K562 (cell line): ENCODE results near the gene DDX41. TPM values are rescaled to one million over a fixed set of nuclear protein-coding genes. Genes with fewer than 3 reads are reported as not detected.

Source experiments
- CBFB ChIP-seq: sonication (generic); formaldehyde crosslinking; IDR thresholded peaks from 2 replicates; pipeline ENCODE4 v1.4.0; 2020; ENCODE audit warnings: mild to moderate bottlenecking, missing genetic modification reagents
- CCNT2 ChIP-seq: IDR thresholded peaks from 2 replicates; pipeline ENCODE4 v1.6.1; 2011; ENCODE audit warnings: borderline replicate concordance, low read depth, mild to moderate bottlenecking, moderate library complexity, mixed read lengths, low read length; ENCODE audit not compliant: insufficient read length; ENCODE audit errors: extremely low read depth
- CHD1 ChIP-seq: fragments of 200-600 bp; sonication (generic); IDR thresholded peaks from one replicate; pipeline ENCODE4 v1.6.1; 2012; ENCODE audit warnings: mild to moderate bottlenecking, moderate library complexity, low read length, inconsistent platforms
- FOXA1 ChIP-seq: fragments of 450-650 bp; IDR thresholded peaks from 2 replicates; pipeline ENCODE4 v1.6.1; 2016; ENCODE audit warnings: mild to moderate bottlenecking, borderline replicate concordance
- PHB ChIP-seq: fragments of 250-450 bp; sonication (Bioruptor Pico); IDR thresholded peaks from 2 replicates; pipeline ENCODE4 v1.5.0; 2021
- RAD21 ChIP-seq, 2 experiments: fragments of 250-450 bp in 1 of 2; fragments of 450-650 bp in 1 of 2; sonication (Bioruptor Pico) in 1 of 2; formaldehyde crosslinking in 1 of 2; IDR thresholded peaks in 1 of 2; conservative IDR thresholded peaks in 1 of 2; 2 replicates each; pipeline versions ENCODE4 v1.4.0 to v1.8.0; 2020 to 2022; ENCODE audit warnings: mild to moderate bottlenecking in 2 of 2, moderate library complexity in 1 of 2
- RBFOX2 ChIP-seq: fragments of 200-400 bp; formaldehyde crosslinking; IDR thresholded peaks from 2 replicates; pipeline ENCODE4 v1.6.1; 2017; ENCODE audit warnings: low read depth, mild to moderate bottlenecking, low read length, moderate library complexity
- RBM22 ChIP-seq: fragments of 200-400 bp; formaldehyde crosslinking; IDR thresholded peaks from 2 replicates; pipeline ENCODE4 v1.6.1; 2018; ENCODE audit warnings: low read length, low read depth; ENCODE audit not compliant: poor library complexity, severe bottlenecking
- TEAD4 ChIP-seq, 2 experiments: sonication (generic) in 1 of 2; formaldehyde crosslinking in 1 of 2; IDR thresholded peaks; 2 replicates each; pipeline versions ENCODE4 v1.6.1 to v1.8.0; 2012 to 2022; ENCODE audit warnings: borderline replicate concordance in 1 of 2, inconsistent platforms in 1 of 2, low read length in 1 of 2, mild to moderate bottlenecking in 1 of 2, missing genetic modification reagents in 1 of 2
- ZNF175 ChIP-seq: fragments of 200-800 bp; sonication (Bioruptor generic); IDR thresholded peaks from 2 replicates; pipeline ENCODE4 v1.6.1; 2016; ENCODE audit warnings: low read depth, mild to moderate bottlenecking, missing genetic modification characterization, missing compliant biosample characterization
- ZNF311 ChIP-seq: fragments of 250-450 bp; sonication (Bioruptor Pico); IDR thresholded peaks from 2 replicates; pipeline ENCODE4 v1.4.0; 2020; ENCODE audit warnings: mild to moderate bottlenecking, moderate library complexity
- polyA plus RNA-seq, 8 experiments: library from polyadenylated mRNA; depleted of rRNA in 4 of 8; stranded (reverse) in 5 of 8; unstranded in 3 of 8; fragments of >200 nt; fragmentation: Nextera tagmentation in 2 of 8; fragmentation: Illumina TruSeq in 1 of 8; extraction: Ambion mirVana in 2 of 8; extraction: Trizol in 1 of 8; gene quantifications; 2 replicates each; pipeline versions ENCODE4 v1.2.1 to v1.2.3, GENCODE V29; 2011 to 2014; ENCODE audit warnings: inconsistent platforms in 1 of 8, missing spikeins in 1 of 8
- total RNA-seq, 7 experiments: library from RNA; depleted of rRNA in 6 of 7; stranded (reverse); fragments of >200 nt in 6 of 7; fragmentation: Illumina TruSeq in 2 of 7; extraction: Trizol in 2 of 7; gene quantifications; 2 replicates each; pipeline versions ENCODE4 v1.2.1 to v1.2.3, GENCODE V29; 2011 to 2021; ENCODE audit warnings: low replicate concordance in 1 of 7
- TF ChIP-seq, protein P1 (sequence below): fragments of 200-400 bp; formaldehyde crosslinking; IDR thresholded peaks from 2 replicates; pipeline ENCODE4 v1.6.1; 2017; ENCODE audit warnings: mild to moderate bottlenecking, low read depth, low read length, moderate library complexity
- TF ChIP-seq, protein P2 (sequence below): fragments of 250-450 bp; sonication (Bioruptor Pico); IDR thresholded peaks from 2 replicates; pipeline ENCODE4 v1.5.0; 2021; ENCODE audit warnings: mild to moderate bottlenecking, moderate library complexity
- TF ChIP-seq, protein P3 (sequence below): sonication (generic); formaldehyde crosslinking; IDR thresholded peaks from 2 replicates; pipeline ENCODE4 v1.8.0; 2023; ENCODE audit warnings: missing genetic modification reagents, mild to moderate bottlenecking, borderline replicate concordance

The DDX41 gene
- total and polyA plus RNA-seq, 9 of the 15 experiments (the other 6 are each of a cell fraction or from before 2014, with no cell fraction given): 38.2 to 284 (median 116) TPM

DNA sequence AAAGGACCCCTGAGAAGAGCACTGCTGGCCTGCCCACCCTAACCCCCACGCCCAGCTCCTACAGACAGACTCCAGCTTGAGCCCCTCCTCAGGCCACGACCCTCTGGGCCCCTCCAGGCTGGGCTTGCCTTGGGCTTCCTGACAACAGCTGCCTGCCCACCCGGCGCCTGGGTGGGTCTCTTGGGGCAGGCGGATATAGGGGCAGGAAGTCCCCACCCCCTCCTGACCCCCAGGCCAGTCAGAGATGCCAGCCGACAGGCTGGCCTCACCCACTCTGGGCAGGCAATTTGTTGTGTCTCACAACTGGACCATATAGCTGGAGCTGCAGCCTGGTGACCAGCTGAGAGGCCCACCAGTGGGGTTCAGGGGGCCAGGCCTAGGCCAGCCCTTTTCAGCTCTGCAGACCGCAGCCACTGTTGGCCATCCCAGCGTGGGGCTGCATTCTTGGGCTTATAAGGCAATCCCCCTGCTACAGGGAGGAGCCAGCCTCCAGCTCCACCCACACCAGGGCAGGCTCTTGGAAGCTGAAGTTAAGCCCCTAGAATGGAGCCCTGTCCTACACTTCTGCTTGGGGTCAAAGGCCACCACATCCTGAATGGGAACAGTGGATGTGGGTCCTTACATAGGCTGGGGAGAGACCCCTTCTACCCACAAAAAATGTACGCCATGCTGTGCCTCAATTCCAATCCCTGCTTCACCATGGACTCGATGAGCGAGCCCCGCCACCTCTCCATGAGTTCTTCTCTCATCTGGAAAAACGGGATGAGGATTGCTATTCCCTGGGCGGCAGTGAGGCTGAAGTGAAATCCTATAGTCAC is 21.3 kb downstream of the DDX41 start (continued):
- TF ChIP-seq, protein P1, sequence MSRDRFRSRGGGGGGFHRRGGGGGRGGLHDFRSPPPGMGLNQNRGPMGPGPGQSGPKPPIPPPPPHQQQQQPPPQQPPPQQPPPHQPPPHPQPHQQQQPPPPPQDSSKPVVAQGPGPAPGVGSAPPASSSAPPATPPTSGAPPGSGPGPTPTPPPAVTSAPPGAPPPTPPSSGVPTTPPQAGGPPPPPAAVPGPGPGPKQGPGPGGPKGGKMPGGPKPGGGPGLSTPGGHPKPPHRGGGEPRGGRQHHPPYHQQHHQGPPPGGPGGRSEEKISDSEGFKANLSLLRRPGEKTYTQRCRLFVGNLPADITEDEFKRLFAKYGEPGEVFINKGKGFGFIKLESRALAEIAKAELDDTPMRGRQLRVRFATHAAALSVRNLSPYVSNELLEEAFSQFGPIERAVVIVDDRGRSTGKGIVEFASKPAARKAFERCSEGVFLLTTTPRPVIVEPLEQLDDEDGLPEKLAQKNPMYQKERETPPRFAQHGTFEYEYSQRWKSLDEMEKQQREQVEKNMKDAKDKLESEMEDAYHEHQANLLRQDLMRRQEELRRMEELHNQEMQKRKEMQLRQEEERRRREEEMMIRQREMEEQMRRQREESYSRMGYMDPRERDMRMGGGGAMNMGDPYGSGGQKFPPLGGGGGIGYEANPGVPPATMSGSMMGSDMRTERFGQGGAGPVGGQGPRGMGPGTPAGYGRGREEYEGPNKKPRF: no peak
- TF ChIP-seq CBFB (CRISPR knock-in tag) (0 out of 2 replicates have a peak, but pooled peaks have one; percentile 2), CCNT2 (no peak), RBM22 (peak; percentile 28), RBFOX2 (peak; percentile 80), ZNF311 (CRISPR knock-in tag) (no peak), FOXA1 (no peak), CHD1 (peak; percentile 51), PHB (CRISPR knock-in tag) (no peak), RAD21 (CRISPR knock-in tag; conservative IDR thresholded peaks at IDR 0.05 in 1 of 2, IDR thresholded peaks at IDR 0.05 in 1 of 2) (no peak), ZNF175 (CRISPR knock-in tag) (0 out of 2 replicates have a peak, but pooled peaks have one; percentile 49), TEAD4 (IDR thresholded peaks at IDR 0.05; ENCODE audit: low read length) (0 out of 2 replicates have a peak, but pooled peaks have one; percentile 18), TEAD4 (CRISPR knock-in tag; IDR thresholded peaks at IDR 0.05; ENCODE audit: borderline replicate concordance) (peak; percentile 52; the same call in 1 of the 2 replicates)
- TF ChIP-seq, protein P2, sequence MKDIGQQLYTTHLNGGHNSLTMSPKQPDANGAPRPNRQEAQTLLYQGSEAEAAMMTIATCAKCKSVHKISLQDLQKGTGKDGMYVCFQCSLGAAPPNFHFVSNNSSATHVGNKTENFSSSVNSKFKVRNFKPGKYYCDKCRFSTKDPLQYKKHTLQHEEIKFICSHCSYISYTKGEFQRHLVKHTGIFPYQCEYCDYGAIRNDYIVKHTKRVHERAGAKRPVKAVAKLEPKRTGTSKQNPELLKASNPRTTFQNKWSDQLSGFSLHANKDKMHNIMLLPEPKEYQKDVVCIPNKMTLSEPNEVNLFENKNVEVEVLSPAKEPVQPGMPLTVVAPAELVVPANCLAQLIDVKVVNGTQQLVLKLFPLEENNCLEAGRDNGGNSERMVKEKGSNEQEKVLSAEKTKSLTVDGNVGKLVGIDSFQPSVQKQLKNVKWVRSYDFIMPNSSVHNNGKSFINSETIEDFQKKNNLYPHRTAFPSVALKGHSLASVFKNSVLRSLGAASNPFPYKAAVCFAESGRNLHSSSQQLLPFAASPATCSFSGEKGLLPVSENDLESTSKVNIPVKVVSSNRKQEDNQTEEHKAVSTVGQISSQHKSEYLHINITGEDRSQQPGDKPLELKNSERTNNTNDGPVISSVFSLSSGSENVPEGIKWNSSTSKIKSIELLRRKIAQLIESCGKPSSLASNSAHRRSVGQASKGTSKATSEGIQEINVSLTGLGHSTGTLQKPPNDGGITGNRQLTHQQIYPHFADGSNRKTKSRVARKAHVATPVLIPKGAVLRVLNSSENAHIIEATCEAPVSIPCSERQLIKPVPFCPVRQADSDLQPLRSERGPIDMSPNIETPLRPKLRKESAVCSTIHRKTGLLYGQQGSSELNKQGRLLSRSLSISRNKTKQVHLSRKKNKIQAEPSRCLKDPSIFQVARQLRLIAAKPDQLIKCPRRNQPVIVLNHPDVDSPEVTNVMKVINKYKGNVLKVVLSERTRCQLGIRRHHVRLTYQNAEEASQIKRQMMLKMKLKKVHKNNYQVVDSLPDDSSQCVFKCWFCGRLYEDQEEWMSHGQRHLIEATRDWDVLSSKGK: no peak
- TF ChIP-seq, protein P3, sequence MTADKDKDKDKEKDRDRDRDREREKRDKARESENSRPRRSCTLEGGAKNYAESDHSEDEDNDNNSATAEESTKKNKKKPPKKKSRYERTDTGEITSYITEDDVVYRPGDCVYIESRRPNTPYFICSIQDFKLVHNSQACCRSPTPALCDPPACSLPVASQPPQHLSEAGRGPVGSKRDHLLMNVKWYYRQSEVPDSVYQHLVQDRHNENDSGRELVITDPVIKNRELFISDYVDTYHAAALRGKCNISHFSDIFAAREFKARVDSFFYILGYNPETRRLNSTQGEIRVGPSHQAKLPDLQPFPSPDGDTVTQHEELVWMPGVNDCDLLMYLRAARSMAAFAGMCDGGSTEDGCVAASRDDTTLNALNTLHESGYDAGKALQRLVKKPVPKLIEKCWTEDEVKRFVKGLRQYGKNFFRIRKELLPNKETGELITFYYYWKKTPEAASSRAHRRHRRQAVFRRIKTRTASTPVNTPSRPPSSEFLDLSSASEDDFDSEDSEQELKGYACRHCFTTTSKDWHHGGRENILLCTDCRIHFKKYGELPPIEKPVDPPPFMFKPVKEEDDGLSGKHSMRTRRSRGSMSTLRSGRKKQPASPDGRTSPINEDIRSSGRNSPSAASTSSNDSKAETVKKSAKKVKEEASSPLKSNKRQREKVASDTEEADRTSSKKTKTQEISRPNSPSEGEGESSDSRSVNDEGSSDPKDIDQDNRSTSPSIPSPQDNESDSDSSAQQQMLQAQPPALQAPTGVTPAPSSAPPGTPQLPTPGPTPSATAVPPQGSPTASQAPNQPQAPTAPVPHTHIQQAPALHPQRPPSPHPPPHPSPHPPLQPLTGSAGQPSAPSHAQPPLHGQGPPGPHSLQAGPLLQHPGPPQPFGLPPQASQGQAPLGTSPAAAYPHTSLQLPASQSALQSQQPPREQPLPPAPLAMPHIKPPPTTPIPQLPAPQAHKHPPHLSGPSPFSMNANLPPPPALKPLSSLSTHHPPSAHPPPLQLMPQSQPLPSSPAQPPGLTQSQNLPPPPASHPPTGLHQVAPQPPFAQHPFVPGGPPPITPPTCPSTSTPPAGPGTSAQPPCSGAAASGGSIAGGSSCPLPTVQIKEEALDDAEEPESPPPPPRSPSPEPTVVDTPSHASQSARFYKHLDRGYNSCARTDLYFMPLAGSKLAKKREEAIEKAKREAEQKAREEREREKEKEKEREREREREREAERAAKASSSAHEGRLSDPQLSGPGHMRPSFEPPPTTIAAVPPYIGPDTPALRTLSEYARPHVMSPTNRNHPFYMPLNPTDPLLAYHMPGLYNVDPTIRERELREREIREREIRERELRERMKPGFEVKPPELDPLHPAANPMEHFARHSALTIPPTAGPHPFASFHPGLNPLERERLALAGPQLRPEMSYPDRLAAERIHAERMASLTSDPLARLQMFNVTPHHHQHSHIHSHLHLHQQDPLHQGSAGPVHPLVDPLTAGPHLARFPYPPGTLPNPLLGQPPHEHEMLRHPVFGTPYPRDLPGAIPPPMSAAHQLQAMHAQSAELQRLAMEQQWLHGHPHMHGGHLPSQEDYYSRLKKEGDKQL: no peak
